ENCODE results near the gene TNFSF9. TPM values are rescaled to one million over a fixed set of nuclear protein-coding genes. Genes with fewer than 3 reads are reported as not detected.

Gene TNFSF9, protein sequence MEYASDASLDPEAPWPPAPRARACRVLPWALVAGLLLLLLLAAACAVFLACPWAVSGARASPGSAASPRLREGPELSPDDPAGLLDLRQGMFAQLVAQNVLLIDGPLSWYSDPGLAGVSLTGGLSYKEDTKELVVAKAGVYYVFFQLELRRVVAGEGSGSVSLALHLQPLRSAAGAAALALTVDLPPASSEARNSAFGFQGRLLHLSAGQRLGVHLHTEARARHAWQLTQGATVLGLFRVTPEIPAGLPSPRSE
- total RNA-seq: 6.9 and 7.4 TPM in 2 replicates

DNA sequence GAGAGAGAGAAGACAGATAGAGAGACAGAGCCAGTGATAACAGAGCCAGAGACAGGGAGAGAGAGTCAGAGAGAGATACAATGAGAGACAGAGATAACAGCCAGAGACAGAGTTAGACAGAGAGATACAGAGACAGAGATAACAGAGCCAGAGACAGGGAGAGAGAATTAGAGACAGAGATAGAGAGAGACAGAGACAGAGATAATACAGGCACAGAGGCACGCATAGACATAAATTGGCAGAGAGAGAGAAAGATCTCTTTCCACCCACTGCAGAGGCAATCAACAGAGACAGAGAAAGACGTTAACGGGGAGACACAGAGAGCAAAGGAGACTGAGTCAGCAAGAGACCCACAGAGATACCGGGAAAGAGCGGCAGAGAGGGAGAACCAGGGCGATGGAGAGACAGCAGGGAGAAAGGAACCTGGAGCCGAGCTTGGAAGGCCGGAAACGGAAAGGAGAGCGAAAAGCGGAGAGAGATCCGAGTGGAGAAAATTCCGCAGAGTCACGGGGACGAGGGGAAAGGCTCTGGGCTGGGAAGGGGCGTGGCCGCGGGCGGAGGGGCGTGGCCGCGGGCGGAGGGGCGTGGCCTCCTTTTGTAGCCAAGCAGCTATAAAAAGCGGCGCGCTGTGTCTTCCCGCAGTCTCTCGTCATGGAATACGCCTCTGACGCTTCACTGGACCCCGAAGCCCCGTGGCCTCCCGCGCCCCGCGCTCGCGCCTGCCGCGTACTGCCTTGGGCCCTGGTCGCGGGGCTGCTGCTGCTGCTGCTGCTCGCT lies at the start of gene TNFSF9:
Gene TNFSF9, plus strand, starts transcription at position 641 of the 777 bp plus-strand sequence. Its CDS starts 11 bp downstream, at position 652.
- Mint-ChIP-seq H3K4me3 (ENCODE audit: low read depth) (peak within 1 kb of the TSS; percentile 85), H3K4me1 (ENCODE audit: low read depth) (peaks cover 23% of the 10 kb centered on the region), H3K36me3 (ENCODE audit: low read depth) (peaks cover 4% of the 10 kb centered on the region), H3K27me3 (ENCODE audit: low read depth) (peaks cover 27% of the 10 kb centered on the region), H3K9me3 (peaks cover 2% of the 10 kb centered on the region), H3K27ac (peak within 1 kb of the TSS; percentile 35)
- intact Hi-C loops (cut with micrococcal nuclease): loop anchor here (2.0 to 5.0 kb wide), 2 partner anchors 14 to 62 kb away; partner anchors contain the start of gene CD70
- DNase-seq (ENCODE audit: low spot score): peak; percentile 78

DNA sequence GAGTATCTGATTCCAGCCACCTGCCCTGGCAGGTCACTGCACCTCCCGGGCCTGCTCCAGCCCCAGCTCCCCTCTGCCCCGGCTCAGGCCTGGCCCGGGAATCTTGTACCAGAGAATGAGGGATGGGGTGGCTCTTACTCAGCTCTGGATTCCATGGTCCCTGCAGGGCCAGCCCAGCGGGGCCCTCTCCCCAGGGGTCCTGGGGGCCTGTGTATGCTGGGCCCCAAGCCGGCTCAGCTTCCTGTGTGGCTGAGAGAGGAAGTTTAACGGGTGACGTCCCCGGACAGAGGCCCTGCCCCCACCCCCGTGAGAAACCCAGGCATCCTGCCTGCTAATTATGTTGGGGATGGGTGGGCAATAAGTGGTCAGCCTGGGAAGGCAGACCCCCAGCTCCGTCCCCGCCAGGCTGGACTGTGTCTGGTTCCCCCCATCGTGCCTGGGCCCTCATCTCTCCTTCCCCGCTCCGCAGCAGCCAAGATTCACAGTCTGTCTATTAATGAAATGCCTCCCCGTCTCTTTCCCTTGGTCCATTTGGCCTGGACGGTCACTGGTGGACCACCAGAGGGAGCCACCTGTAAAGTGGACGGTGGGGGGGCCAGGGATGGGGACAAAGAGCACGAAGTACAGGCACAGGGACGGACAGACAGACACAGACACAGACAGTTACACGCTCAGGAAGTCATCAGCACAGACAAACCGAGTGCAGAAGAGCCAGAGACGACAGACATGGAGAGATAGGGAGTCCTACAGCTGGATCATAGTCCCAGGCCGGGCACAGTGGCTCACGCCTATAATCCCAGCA lies 49.1 kb upstream of the TNFSF9 start, which contains the start of gene DENND1C:
Gene DENND1C, minus strand, starts transcription at position 247 of the 802 bp plus-strand sequence. Its CDS starts 92 bp downstream, at position 155.
- Mint-ChIP-seq H3K9me3 (no peaks in the 10 kb centered on the region), H3K36me3 (ENCODE audit: low read depth) (peaks cover 8% of the 10 kb centered on the region), H3K4me1 (ENCODE audit: low read depth) (peaks cover 19% of the 10 kb centered on the region), H3K27ac (peak within 1 kb of the TSS; percentile 91), H3K27me3 (ENCODE audit: low read depth) (no peaks in the 10 kb centered on the region), H3K4me3 (ENCODE audit: low read depth) (peak within 1 kb of the TSS; percentile 91)
- intact Hi-C loops (cut with micrococcal nuclease): no loop called here
- DNase-seq (ENCODE audit: low spot score): peak; percentile 60

DNA sequence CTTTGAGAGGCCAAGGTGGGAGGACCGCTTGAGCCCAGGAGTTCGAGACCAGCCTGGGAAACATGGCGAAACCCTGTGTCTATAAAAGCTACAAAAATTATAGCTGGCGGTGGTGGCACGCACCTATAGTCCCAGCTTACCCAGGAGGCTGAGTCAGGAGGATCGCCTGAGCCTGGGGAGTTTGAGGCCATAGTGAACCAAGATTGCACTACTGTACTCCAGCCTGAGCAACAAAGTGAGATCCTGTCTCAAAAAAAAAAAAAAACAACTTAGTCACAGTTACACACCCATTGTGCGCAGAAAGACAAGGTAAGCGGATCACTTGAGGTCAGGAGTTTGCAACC lies 48.5 kb upstream of the TNFSF9 start:
- intact Hi-C loops (cut with micrococcal nuclease): no loop called here
- no peak for DNase-seq (ENCODE audit: low spot score)
- Mint-ChIP-seq H3K27ac (peak overlapping the region; percentile 91), H3K4me1 (ENCODE audit: low read depth) (peaks cover 19% of the 10 kb centered on the region), H3K36me3 (ENCODE audit: low read depth) (peaks cover 8% of the 10 kb centered on the region), H3K27me3 (ENCODE audit: low read depth) (no peaks in the 10 kb centered on the region), H3K4me3 (ENCODE audit: low read depth) (peak overlapping the region; percentile 91), H3K9me3 (no peaks in the 10 kb centered on the region)

DNA sequence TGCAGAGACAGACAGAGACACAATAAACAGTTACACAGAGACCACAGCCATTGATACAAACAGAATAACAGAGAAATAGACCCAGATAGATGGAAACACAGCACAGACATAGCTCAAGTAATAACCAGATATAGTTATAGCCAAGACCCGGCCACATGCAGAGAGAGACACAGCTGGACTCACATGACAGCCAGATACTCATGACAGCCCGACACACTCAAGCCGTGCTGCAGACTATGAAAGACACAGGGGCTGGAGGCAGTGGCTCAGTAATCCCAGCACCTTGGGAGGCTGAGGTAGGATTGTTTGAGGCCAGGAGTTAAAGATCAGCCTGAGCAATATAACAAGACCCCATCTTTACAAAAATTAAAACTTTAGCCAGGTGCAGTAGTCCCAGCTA lies 47.6 kb upstream of the TNFSF9 start:
- no peaks in the 10 kb centered on the region for H3K9me3 Mint-ChIP-seq
- H3K36me3 Mint-ChIP-seq (ENCODE audit: low read depth): peaks cover 8% of the 10 kb centered on the region
- H3K4me1 Mint-ChIP-seq (ENCODE audit: low read depth): peaks cover 19% of the 10 kb centered on the region
- H3K27me3 Mint-ChIP-seq (ENCODE audit: low read depth): no peaks in the 10 kb centered on the region
- H3K27ac Mint-ChIP-seq: peak overlapping the region; percentile 1
- intact Hi-C loops (cut with micrococcal nuclease): no loop called here
- no peak for DNase-seq (ENCODE audit: low spot score)
- no peak overlapping the region for H3K4me3 Mint-ChIP-seq (ENCODE audit: low read depth)

DNA sequence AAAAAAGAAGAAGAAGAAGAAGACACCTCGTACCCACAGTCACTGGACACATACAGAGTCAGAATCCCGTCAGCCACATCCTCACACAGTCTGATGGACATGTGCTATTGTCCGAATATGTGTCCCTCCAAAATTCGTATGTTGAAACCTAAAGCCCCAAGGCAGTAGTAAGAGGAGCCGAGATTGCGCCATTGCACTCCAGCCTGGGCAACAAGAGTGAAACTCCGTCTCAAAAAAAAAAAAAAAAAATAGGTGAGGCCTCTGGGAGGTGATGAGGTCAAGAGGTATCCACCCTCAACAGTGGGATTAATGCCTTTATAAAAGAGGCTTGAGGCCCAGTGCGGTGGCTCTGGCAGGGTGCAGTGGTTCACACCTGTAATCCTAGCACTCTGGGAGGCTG lies 46.6 kb upstream of the TNFSF9 start:
- Mint-ChIP-seq H3K4me3 (ENCODE audit: low read depth) (no peak overlapping the region), H3K4me1 (ENCODE audit: low read depth) (peaks cover 21% of the 10 kb centered on the region), H3K27me3 (ENCODE audit: low read depth) (no peaks in the 10 kb centered on the region), H3K27ac (no peak overlapping the region), H3K36me3 (ENCODE audit: low read depth) (peaks cover 8% of the 10 kb centered on the region), H3K9me3 (no peaks in the 10 kb centered on the region)
- intact Hi-C loops (cut with micrococcal nuclease): no loop called here
- no peak for DNase-seq (ENCODE audit: low spot score)

DNA sequence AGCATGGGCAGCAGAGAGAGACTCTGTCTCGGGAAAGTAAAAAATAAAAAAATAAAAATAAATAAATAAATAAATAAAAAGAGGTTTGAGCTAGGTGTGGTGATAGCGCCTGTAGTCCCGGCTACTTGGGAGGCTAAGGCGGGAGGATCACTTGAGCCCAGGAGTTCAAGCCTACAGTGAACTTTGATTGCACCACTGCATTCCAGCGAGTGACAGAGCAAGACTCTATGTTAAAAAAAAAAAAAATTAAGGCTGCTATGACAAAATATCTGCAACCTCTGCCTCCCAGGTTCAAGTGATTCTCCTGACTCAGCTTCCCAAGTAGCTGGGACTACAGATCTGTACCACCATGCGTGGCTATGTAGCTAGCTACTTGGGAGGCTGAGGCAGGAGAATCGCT lies 46.0 kb upstream of the TNFSF9 start:
- DNase-seq (ENCODE audit: low spot score): no peak
- intact Hi-C loops (cut with micrococcal nuclease): no loop called here
- H3K9me3 Mint-ChIP-seq: no peaks in the 10 kb centered on the region
- H3K4me1 Mint-ChIP-seq (ENCODE audit: low read depth): peaks cover 27% of the 10 kb centered on the region
- no peaks in the 10 kb centered on the region for H3K27me3 Mint-ChIP-seq (ENCODE audit: low read depth)
- H3K36me3 Mint-ChIP-seq (ENCODE audit: low read depth): peaks cover 8% of the 10 kb centered on the region
- no peak overlapping the region for H3K27ac Mint-ChIP-seq
- no peak overlapping the region for H3K4me3 Mint-ChIP-seq (ENCODE audit: low read depth)

DNA sequence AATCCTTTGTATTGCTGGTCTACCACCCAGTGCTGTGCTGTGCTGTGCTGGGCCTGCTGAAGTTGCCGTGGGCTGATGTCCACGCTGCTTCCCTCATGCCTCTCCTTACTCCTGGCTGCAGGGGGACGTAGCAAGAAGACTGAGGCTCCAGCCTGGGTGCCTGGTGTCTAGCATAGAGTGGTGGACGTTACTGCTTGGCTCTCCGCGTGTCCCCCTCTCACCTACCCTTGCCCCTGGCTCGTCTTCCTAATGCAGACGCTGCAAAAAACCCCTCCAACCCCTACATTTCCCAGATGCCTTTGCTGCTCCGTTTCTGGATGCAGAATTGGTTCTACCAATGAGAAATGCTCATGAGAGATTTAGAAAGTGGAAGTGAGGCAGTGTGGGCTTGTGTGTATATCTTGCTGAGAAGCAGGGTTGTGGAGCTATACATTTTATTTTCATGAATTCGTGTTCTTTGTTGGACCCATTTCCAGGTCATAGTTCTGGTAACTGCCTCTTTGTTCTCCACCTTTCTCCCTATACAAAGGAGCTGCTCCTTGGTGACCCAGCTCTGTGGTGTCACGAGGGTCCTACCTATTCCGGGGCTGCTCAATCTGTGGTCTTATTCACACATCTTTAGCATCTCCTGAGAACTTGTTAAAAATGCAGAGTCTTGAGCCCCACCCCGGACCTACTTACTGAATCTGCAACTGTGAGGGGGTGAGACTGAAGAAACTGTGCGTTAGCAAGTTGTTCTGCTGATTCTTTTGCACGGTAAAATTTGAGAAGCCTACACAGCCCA lies 41.4 kb upstream of the TNFSF9 start:
- H3K9me3 Mint-ChIP-seq: peaks cover 4% of the 10 kb centered on the region
- intact Hi-C loops (cut with micrococcal nuclease): no loop called here

DNA sequence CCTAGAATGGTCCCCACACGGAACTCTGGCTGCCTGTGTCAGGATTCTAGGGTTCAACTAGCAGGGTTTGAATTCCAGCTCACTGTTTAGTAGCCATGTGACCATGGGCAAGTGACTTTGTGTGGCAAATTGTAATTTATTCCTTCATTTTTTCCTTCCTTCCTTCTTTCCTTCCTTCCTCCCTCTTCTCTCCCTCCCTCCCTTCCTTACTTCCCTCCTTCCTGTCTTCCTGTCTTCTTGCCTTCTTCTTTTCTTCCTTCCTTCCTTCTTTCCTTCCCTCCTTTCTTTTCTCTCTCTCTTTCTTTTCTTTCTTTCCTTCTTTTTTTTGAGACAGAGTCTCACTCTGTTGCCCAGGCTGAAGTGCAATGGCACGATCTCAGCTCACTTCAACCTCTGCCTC lies 40.7 kb upstream of the TNFSF9 start:
- peaks cover 14% of the 10 kb centered on the region for H3K4me1 Mint-ChIP-seq (ENCODE audit: low read depth)
- no peaks in the 10 kb centered on the region for H3K27me3 Mint-ChIP-seq (ENCODE audit: low read depth)
- peak overlapping the region; percentile 53 for H3K4me3 Mint-ChIP-seq (ENCODE audit: low read depth)
- intact Hi-C loops (cut with micrococcal nuclease): no loop called here
- H3K27ac Mint-ChIP-seq: peak overlapping the region; percentile 83
- no peak for DNase-seq (ENCODE audit: low spot score)
- peaks cover 4% of the 10 kb centered on the region for H3K9me3 Mint-ChIP-seq
- no peaks in the 10 kb centered on the region for H3K36me3 Mint-ChIP-seq (ENCODE audit: low read depth)

More for the DNA sequence above, 41.4 kb upstream of the TNFSF9 start:
- Mint-ChIP-seq H3K4me3 (ENCODE audit: low read depth) (peak overlapping the region; percentile 53), H3K27ac (peak overlapping the region; percentile 83), H3K4me1 (ENCODE audit: low read depth) (peaks cover 14% of the 10 kb centered on the region), H3K36me3 (ENCODE audit: low read depth) (no peaks in the 10 kb centered on the region), H3K27me3 (ENCODE audit: low read depth) (no peaks in the 10 kb centered on the region)
- DNase-seq (ENCODE audit: low spot score): no peak

DNA sequence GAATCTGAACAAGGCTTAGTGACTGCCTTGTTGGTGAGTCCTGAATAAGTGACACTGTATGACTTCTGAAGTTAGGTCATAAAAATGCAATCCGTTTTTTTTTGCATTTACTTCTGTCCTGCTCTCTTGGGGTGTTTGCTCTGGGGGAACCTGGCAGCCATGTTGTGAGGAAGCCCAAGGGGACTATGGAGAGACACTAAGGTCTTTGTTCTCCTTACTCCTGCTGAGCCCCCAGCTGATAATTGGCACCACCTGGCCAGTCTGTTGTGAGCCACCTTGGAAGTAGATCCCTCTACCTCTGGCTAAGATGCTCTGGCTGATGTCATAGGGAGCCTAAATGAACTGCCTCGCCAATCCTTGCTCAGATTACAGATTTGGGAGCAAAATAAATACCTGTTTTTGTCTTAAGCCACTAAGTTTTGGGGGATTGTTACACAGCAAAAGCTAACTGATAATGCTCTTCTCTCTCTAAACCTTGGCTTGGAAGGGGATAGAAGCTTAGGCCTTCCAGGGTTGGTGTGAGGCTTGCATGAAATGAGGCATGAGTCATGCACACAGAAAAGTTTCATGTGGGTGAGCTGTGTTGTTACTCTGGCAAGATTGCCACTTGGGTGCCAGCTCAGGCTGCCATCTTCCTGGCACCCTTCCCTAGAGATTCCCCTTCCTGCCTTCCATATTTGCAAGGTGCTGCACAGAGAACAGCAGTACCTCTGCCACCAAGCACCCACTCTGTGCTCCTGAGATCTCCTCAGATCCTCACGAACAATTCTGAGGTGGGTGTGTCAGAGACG lies 38.8 kb upstream of the TNFSF9 start:
- intact Hi-C loops (cut with micrococcal nuclease): no loop called here
- Mint-ChIP-seq H3K36me3 (ENCODE audit: low read depth) (no peaks in the 10 kb centered on the region), H3K27ac (no peak overlapping the region), H3K27me3 (ENCODE audit: low read depth) (no peaks in the 10 kb centered on the region), H3K4me3 (ENCODE audit: low read depth) (no peak overlapping the region), H3K4me1 (ENCODE audit: low read depth) (peaks cover 14% of the 10 kb centered on the region), H3K9me3 (peaks cover 4% of the 10 kb centered on the region)
- no peak for DNase-seq (ENCODE audit: low spot score)

DNA sequence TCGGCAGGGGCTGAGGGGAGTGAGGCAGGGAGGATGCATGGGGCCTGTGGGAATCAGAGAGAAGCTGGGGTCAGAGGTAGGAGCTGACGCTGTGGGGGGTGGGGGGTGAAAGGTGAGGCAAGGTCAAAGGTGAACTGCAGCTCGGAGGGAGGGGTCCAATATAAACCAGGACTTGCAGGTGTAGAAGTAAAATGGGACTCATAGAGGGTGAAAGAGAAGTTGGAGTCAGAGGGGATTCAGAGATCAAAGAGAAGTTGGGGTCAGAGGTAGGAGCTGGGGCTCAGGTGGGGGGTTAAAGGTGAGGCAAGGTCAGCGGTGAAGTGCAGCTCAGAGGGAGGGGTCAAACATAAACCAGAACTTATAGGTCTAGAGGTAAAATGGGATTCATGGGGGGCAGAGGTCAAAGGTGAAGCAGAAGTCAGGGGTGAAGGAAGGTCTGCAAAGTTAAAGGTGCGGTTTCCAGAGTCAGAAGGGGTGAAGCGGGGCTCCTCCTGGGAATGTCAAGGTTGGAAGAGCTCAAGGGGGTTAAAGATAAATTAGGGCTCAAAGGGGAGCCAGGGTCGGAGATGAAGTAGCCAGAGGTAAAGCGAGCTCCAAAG lies 36.3 kb upstream of the TNFSF9 start:
- H3K9me3 Mint-ChIP-seq: peaks cover 4% of the 10 kb centered on the region
- H3K36me3 Mint-ChIP-seq (ENCODE audit: low read depth): no peaks in the 10 kb centered on the region
- H3K4me1 Mint-ChIP-seq (ENCODE audit: low read depth): peaks cover 17% of the 10 kb centered on the region
- H3K27me3 Mint-ChIP-seq (ENCODE audit: low read depth): no peaks in the 10 kb centered on the region
- H3K27ac Mint-ChIP-seq: no peak overlapping the region
- DNase-seq (ENCODE audit: low spot score): no peak
- intact Hi-C loops (cut with micrococcal nuclease): no loop called here
- H3K4me3 Mint-ChIP-seq (ENCODE audit: low read depth): no peak overlapping the region

DNA sequence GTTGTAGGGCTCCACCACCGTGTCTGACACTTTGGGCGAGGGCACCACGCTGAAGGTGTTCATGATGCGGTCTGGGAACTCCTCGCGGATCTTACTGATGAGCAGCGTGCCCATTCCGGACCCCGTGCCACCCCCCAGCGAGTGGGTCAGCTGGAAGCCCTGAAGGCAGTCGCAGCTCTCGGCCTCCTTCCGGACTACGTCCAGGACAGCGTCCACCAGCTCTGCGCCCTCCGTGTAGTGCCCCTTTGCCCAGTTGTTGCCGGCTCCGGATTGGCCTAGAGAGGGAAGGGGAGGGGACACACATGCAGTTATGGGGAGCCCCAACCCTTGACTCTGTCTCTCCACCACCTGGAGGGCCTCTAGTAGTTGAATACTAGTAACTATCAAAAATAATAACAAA lies 34.9 kb upstream of the TNFSF9 start:
- DNase-seq (ENCODE audit: low spot score): no peak
- intact Hi-C loops (cut with micrococcal nuclease): no loop called here
- Mint-ChIP-seq H3K27ac (no peak overlapping the region), H3K4me1 (ENCODE audit: low read depth) (peaks cover 9% of the 10 kb centered on the region), H3K36me3 (ENCODE audit: low read depth) (no peaks in the 10 kb centered on the region), H3K9me3 (peaks cover 4% of the 10 kb centered on the region), H3K4me3 (ENCODE audit: low read depth) (no peak overlapping the region), H3K27me3 (ENCODE audit: low read depth) (peaks cover 2% of the 10 kb centered on the region)

Data from activated T-helper 2 cell treated with anti-CD3 and anti-CD28 coated beads, Interferon-gamma antibody, Interleukin-2, Interleukin-4, amounts not matched to agents 10 μg/mL and 5 μg/mL and 100 μg/mL, durations not matched to agents 14 hours and 24 hours and 36 hours (primary cell).